Panc1 (cell line): ENCODE results near the gene ZGRF1. TPM values are rescaled to one million over a fixed set of nuclear protein-coding genes. Genes with fewer than 3 reads are reported as not detected.

Experiments
- ATAC-seq: fragments of 200-7000 bp; cut with Tn5 transposase; 2 replicates; pipeline ENCODE4 v1.9.1; 2020; ENCODE audit warnings: mild to moderate bottlenecking, moderate library complexity
- BruUV-seq: library from RNA; stranded (reverse); fragments of 400-500 nt; replicated peaks from 2 replicates; lab custom pipeline; 2021; lab: Mats Ljungman, UMichigan
- CTCF ChIA-PET: fragments of 300-600 bp; sonication (Branson Sonifier 250); formaldehyde crosslinking; loops from one replicate; lab custom pipeline; 2022; ENCODE audit warnings: antibody characterized with exemption; lab: Charles Lee
- POLR2A ChIA-PET: fragments of 300-600 bp; sonication (Branson Sonifier 250); formaldehyde crosslinking; loops from one replicate; lab custom pipeline; 2022; ENCODE audit warnings: antibody characterized with exemption; lab: Charles Lee
- DNase-seq: peaks from one replicate; pipeline ENCODE4 v3.0.0-alpha.2; 2010; ENCODE audit warnings: low read depth, low spot score
- H3K27ac ChIP-seq: 2 replicates; pipeline ENCODE4 v1.5.1; 2011; ENCODE audit warnings: mild to moderate bottlenecking, low read length, inconsistent platforms
- H3K27me3 ChIP-seq: fragments of 200-500 bp; sonication (Bioruptor generic); 2 replicates; pipeline ENCODE4 v1.6.0; 2014; ENCODE audit warnings: low read length, inconsistent platforms; ENCODE audit not compliant: control insufficient read depth, insufficient read depth
- H3K36me3 ChIP-seq: fragments of 200-500 bp; sonication (Bioruptor generic); 2 replicates; pipeline ENCODE4 v1.5.1; 2014; ENCODE audit warnings: inconsistent platforms, mild to moderate bottlenecking, low read length, moderate library complexity; ENCODE audit not compliant: control insufficient read depth, insufficient read depth
- H3K4me1 ChIP-seq: 2 replicates; pipeline ENCODE4 v1.5.1; 2011; ENCODE audit warnings: inconsistent platforms, mild to moderate bottlenecking, low read length, moderate library complexity; ENCODE audit not compliant: control insufficient read depth, insufficient read depth
- H3K4me3 ChIP-seq, 2 experiments: 2 replicates each; pipeline ENCODE4 v1.5.1; 2011 to 2012; ENCODE audit warnings: low read depth in 2 of 2, low read length in 2 of 2, mild to moderate bottlenecking in 2 of 2, inconsistent platforms in 1 of 2, moderate library complexity in 1 of 2
- H3K9me3 ChIP-seq: fragments of 200-500 bp; sonication (Bioruptor generic); 2 replicates; pipeline ENCODE4 v1.5.1; 2014; ENCODE audit warnings: low read depth, mild to moderate bottlenecking, inconsistent platforms, low read length, moderate library complexity; ENCODE audit not compliant: control insufficient read depth, insufficient read depth
- POLR2AphosphoS5 ChIP-seq: IDR thresholded peaks from 2 replicates; pipeline ENCODE4 v1.6.1; 2012; ENCODE audit warnings: mild to moderate bottlenecking, low read depth, low read length, moderate library complexity
- SIN3A ChIP-seq: IDR thresholded peaks from 2 replicates; pipeline ENCODE4 v1.6.1; 2012; ENCODE audit warnings: low read depth, mild to moderate bottlenecking, low read length, moderate library complexity, borderline replicate concordance; ENCODE audit not compliant: insufficient read depth
- TCF7L2 ChIP-seq: IDR thresholded peaks from 2 replicates; pipeline ENCODE4 v1.6.1; 2011; ENCODE audit warnings: mild to moderate bottlenecking, low read depth, low read length, inconsistent platforms
- in situ Hi-C: cut with HindIII; loops from 2 replicates; pipeline ENCODE4 v1.10.0; 2016; ENCODE audit warnings: low sequenced_read_pairs, low pct_unique_long_range_greater_than_20kb
- intact Hi-C: fragments of 100-400 bp; cut with micrococcal nuclease; formaldehyde crosslinking; loops from one replicate; pipeline ENCODE4 v1.10.0; 2022; ENCODE audit not compliant: unreplicated experiment
- total RNA-seq: library from RNA; stranded (reverse); gene quantifications from one replicate; pipeline ENCODE4 v1.2.1, GENCODE V29; 2021; ENCODE audit not compliant: unreplicated experiment
- TF ChIP-seq, protein P1 (sequence below): fragments of 450-650 bp; IDR thresholded peaks from 2 replicates; pipeline ENCODE4 v1.5.1; 2017; ENCODE audit warnings: mild to moderate bottlenecking
- TF ChIP-seq, protein P2 (sequence below), 2 experiments: IDR thresholded peaks; 2 replicates each; pipeline ENCODE4 v1.6.1; 2011 to 2012; ENCODE audit warnings: low read depth in 2 of 2, control low read depth in 1 of 2, low read length in 1 of 2, mild to moderate bottlenecking in 1 of 2, moderate library complexity in 1 of 2; ENCODE audit not compliant: insufficient read depth in 1 of 2

The ZGRF1 gene
- total RNA-seq, 1 experiment from 2014 or later, result 7.4 TPM

DNA sequence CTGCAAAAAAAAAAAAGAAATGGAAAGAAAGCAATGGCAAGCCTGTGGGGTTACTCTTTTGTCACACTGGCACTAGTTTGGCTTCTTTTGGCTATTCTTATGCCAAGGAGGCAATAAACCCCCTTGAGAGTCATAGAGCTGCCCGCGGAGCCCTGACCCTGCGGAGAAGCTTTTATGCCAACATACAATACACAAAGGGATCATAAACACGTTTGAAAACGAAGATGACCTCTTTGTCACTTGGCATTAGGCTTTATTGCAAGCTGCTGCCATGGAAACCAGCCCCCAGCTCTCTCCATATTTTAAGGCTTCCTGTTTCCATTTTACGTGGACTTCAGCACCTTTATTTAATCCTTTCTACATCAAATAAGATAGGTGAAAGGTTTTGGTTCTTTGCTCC, 128.4 kb downstream of the ZGRF1 start:
- H3K27ac ChIP-seq, result no peak overlapping the region
- POLR2A ChIA-PET, result no interaction called here
- H3K4me3 ChIP-seq, result no peak overlapping the region
- H3K27me3 ChIP-seq, result peaks cover 8% of the 10 kb centered on the region
- in situ Hi-C loops, result no loop called here
- ATAC-seq (no peak), DNase-seq (no peak)
- TF ChIP-seq, protein P1, sequence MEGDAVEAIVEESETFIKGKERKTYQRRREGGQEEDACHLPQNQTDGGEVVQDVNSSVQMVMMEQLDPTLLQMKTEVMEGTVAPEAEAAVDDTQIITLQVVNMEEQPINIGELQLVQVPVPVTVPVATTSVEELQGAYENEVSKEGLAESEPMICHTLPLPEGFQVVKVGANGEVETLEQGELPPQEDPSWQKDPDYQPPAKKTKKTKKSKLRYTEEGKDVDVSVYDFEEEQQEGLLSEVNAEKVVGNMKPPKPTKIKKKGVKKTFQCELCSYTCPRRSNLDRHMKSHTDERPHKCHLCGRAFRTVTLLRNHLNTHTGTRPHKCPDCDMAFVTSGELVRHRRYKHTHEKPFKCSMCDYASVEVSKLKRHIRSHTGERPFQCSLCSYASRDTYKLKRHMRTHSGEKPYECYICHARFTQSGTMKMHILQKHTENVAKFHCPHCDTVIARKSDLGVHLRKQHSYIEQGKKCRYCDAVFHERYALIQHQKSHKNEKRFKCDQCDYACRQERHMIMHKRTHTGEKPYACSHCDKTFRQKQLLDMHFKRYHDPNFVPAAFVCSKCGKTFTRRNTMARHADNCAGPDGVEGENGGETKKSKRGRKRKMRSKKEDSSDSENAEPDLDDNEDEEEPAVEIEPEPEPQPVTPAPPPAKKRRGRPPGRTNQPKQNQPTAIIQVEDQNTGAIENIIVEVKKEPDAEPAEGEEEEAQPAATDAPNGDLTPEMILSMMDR, result no peak
- TF ChIP-seq, protein P2, sequence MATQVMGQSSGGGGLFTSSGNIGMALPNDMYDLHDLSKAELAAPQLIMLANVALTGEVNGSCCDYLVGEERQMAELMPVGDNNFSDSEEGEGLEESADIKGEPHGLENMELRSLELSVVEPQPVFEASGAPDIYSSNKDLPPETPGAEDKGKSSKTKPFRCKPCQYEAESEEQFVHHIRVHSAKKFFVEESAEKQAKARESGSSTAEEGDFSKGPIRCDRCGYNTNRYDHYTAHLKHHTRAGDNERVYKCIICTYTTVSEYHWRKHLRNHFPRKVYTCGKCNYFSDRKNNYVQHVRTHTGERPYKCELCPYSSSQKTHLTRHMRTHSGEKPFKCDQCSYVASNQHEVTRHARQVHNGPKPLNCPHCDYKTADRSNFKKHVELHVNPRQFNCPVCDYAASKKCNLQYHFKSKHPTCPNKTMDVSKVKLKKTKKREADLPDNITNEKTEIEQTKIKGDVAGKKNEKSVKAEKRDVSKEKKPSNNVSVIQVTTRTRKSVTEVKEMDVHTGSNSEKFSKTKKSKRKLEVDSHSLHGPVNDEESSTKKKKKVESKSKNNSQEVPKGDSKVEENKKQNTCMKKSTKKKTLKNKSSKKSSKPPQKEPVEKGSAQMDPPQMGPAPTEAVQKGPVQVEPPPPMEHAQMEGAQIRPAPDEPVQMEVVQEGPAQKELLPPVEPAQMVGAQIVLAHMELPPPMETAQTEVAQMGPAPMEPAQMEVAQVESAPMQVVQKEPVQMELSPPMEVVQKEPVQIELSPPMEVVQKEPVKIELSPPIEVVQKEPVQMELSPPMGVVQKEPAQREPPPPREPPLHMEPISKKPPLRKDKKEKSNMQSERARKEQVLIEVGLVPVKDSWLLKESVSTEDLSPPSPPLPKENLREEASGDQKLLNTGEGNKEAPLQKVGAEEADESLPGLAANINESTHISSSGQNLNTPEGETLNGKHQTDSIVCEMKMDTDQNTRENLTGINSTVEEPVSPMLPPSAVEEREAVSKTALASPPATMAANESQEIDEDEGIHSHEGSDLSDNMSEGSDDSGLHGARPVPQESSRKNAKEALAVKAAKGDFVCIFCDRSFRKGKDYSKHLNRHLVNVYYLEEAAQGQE (IDR thresholded peaks at IDR 0.05; ENCODE audit: insufficient read depth in 1 of 2, low read depth in 2 of 2, low read length in 1 of 2), result no peak
- no peak for TF ChIP-seq SIN3A
- TF ChIP-seq POLR2AphosphoS5, result no peak
- no peak for TF ChIP-seq TCF7L2
- H3K36me3 ChIP-seq, result no peaks in the 10 kb centered on the region; the same call in 1 of the 2 replicates
- H3K4me1 ChIP-seq, result no peaks in the 10 kb centered on the region
- CTCF ChIA-PET, result no interaction called here
- BruUV-seq, result no TSS peak
- H3K9me3 ChIP-seq, result no peaks in the 10 kb centered on the region
- intact Hi-C loops, result no loop called here

DNA sequence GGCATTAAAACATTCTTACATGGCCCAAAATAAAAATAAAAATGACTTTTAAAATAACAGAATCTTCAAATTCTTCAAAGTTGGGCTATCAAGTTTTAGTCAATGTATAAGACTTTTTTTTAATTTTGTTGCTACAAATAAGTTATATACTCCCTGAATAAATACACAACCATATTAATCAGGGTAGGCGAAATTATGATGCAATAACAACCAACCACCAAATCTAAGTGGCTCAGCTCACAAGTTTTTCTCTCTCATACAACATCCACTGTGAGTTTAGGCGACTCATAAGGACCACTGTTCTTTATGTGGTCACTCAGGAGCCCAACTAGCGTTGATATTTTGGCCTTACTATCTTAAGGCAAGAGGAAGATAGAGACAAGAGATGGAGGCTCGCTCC, 131.9 kb downstream of the ZGRF1 start:
- intact Hi-C loops (no loop called here), in situ Hi-C loops (no loop called here)
- no peak overlapping the region for H3K4me3 ChIP-seq
- TF ChIP-seq, protein P2 (IDR thresholded peaks at IDR 0.05; ENCODE audit: insufficient read depth in 1 of 2, low read depth in 2 of 2, low read length in 1 of 2), result no peak
- no peak for TF ChIP-seq SIN3A
- TF ChIP-seq TCF7L2, result no peak
- no peak for TF ChIP-seq POLR2AphosphoS5
- TF ChIP-seq, protein P1, result no peak
- peaks cover 4% of the 10 kb centered on the region; the same call in 1 of the 2 replicates for H3K27me3 ChIP-seq
- ATAC-seq (no peak), DNase-seq (no peak)
- H3K36me3 ChIP-seq, result no peaks in the 10 kb centered on the region; the same call in 1 of the 2 replicates
- H3K4me1 ChIP-seq, result no peaks in the 10 kb centered on the region
- ChIA-PET CTCF (no interaction called here), POLR2A (no interaction called here)
- H3K27ac ChIP-seq, result no peak overlapping the region
- BruUV-seq, result no TSS peak
- H3K9me3 ChIP-seq, result no peaks in the 10 kb centered on the region
